ENCODE results near the gene SOX8. TPM values are rescaled to one million over a fixed set of nuclear protein-coding genes. Genes with fewer than 3 reads are reported as not detected.

Gene SOX8
- total RNA-seq, 1 experiment from 2014 or later, result 5.2 TPM

DNA sequence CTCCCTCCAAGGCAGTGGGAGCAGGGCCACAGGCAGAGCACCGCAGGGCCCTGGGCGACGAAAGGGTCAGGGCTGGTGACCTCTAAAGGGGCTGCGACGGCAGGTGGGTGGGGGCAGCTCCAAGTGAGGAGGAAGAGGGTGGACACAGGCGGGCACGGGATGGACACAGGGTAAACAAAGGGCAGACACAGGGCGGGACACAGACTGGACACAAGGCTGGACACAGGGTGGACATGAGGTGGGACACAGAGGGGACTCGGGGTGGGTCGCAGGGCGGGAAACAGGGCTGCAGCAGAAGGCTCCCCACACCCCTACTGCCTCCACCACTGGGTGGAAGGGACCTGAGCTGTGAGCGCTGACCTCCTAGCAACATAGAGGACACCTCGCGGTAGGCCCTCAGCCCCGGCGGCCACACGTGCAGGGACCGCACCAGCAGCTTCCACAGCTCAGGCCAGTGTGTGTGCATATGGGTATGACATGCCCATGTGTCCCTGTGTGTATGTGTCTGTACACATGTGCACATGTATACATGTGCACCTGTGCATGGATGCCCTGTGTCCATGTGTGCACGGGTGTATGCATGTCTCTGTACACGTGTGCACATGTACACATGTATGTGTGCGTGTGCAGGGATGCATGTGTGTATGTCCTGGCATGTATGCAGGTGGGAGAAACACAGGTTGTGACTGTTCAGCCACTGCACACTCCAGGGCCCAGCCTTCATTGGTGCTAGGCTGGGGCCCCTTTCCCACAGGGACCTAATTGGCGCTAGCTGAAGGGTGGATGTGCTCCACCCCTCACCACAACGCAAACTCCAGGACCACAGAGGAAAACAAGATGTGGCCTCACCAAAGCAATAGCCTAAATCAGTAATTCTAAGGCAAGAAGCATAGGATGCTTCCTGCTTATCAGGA lies 18.4 kb upstream of the SOX8 start:
- 0 out of 4 replicates have a peak, but pooled peaks cover 0 to 3% of the 10 kb centered on the region in 2 experiments for H3K36me3 ChIP-seq (ENCODE audit: control insufficient read depth in 1 of 2, insufficient read depth in 2 of 2, low read length in 2 of 2)
- intact Hi-C loops (cut with micrococcal nuclease), result no loop called here
- ATAC-seq (no peak), DNase-seq (ENCODE audit: low read depth, low spot score) (no peak)
- TF ChIP-seq SRF (IDR thresholded peaks at IDR 0.05; ENCODE audit: low read depth), result no peak
- TF ChIP-seq, protein P1, sequence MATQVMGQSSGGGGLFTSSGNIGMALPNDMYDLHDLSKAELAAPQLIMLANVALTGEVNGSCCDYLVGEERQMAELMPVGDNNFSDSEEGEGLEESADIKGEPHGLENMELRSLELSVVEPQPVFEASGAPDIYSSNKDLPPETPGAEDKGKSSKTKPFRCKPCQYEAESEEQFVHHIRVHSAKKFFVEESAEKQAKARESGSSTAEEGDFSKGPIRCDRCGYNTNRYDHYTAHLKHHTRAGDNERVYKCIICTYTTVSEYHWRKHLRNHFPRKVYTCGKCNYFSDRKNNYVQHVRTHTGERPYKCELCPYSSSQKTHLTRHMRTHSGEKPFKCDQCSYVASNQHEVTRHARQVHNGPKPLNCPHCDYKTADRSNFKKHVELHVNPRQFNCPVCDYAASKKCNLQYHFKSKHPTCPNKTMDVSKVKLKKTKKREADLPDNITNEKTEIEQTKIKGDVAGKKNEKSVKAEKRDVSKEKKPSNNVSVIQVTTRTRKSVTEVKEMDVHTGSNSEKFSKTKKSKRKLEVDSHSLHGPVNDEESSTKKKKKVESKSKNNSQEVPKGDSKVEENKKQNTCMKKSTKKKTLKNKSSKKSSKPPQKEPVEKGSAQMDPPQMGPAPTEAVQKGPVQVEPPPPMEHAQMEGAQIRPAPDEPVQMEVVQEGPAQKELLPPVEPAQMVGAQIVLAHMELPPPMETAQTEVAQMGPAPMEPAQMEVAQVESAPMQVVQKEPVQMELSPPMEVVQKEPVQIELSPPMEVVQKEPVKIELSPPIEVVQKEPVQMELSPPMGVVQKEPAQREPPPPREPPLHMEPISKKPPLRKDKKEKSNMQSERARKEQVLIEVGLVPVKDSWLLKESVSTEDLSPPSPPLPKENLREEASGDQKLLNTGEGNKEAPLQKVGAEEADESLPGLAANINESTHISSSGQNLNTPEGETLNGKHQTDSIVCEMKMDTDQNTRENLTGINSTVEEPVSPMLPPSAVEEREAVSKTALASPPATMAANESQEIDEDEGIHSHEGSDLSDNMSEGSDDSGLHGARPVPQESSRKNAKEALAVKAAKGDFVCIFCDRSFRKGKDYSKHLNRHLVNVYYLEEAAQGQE (IDR thresholded peaks at IDR 0.05; ENCODE audit: low read depth), result no peak
- H4K20me1 ChIP-seq (ENCODE audit: insufficient read depth), result no peaks in the 10 kb centered on the region
- no peak overlapping the region for H3K27ac ChIP-seq (ENCODE audit: low read depth, low read length)
- H3K4me1 ChIP-seq (ENCODE audit: control insufficient read depth in 1 of 2, insufficient read depth in 2 of 2, low read length in 2 of 2), result peaks cover 0 to under 1% of the 10 kb centered on the region in 2 experiments; a peak in 1 of 4 replicates
- no peaks in the 10 kb centered on the region for H3K9me2 ChIP-seq (ENCODE audit: insufficient read depth)
- ChIA-PET RAD21 (ENCODE audit: low non-redundant PET in 1 of 2, low total read pairs in 2 of 2, uncharacterized antibody in 2 of 2, unreplicated experiment in 2 of 2) (no interaction called here), CTCF (no interaction called here), POLR2A (no interaction called here)
- no peak overlapping the region for H2AFZ ChIP-seq (ENCODE audit: low read depth, low read length, poor library complexity, severe bottlenecking)
- H3K4me3 ChIP-seq (replicated peaks in 1 of 2; ENCODE audit: low read depth in 1 of 2, low read length in 2 of 2), result no peak overlapping the region
- H3K27me3 ChIP-seq (ENCODE audit: insufficient read depth, low read length), result no peaks in the 10 kb centered on the region
- no peaks in the 10 kb centered on the region; a peak in 1 of 4 replicates for H3K9me3 ChIP-seq (ENCODE audit: control insufficient read depth in 1 of 2, insufficient read depth in 1 of 2, low read depth in 1 of 2, low read length in 2 of 2)
- no peak overlapping the region for H3K4me2 ChIP-seq (ENCODE audit: low read length)
- no peak overlapping the region for H3K9ac ChIP-seq (ENCODE audit: low read length)
- no TSS peak for BruUV-seq (replicated peaks)
- H3K79me2 ChIP-seq (ENCODE audit: insufficient read depth, low read length), result no peaks in the 10 kb centered on the region

DNA sequence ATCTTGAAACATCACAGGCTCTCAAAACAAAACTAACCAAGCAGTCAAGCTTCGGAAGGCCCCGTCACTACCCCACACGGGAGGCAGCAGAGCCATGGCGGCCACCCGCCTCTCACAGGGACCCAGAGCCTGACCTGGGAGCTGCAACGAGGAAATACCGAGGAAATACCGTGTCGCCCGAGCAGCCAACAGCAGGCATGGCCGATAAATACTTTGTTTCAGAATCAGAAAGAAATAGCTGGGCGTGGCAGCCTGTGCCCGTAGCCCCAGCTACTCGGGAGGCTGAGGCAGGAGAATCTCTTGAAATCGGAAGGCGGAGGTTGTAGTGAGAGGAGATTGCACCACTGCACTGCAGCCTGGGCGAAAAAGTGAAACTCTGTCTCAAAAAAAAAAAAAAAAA lies 17.7 kb upstream of the SOX8 start:
- no peak for DNase-seq (ENCODE audit: low read depth, low spot score)
- ATAC-seq, result no peak
- ChIA-PET RAD21 (ENCODE audit: low non-redundant PET in 1 of 2, low total read pairs in 2 of 2, uncharacterized antibody in 2 of 2, unreplicated experiment in 2 of 2) (no interaction called here), POLR2A (no interaction called here), CTCF (no interaction called here)
- Histone ChIP-seq H3K9ac (ENCODE audit: low read length) (no peak overlapping the region), H3K9me2 (ENCODE audit: insufficient read depth) (no peaks in the 10 kb centered on the region), H3K9me3 (ENCODE audit: control insufficient read depth in 1 of 2, insufficient read depth in 1 of 2, low read depth in 1 of 2, low read length in 2 of 2) (no peaks in the 10 kb centered on the region; a peak in 1 of 4 replicates), H3K27ac (ENCODE audit: low read depth, low read length) (no peak overlapping the region), H3K4me2 (ENCODE audit: low read length) (no peak overlapping the region), H3K4me3 (replicated peaks in 1 of 2; ENCODE audit: low read depth in 1 of 2, low read length in 2 of 2) (no peak overlapping the region), H4K20me1 (ENCODE audit: insufficient read depth) (no peaks in the 10 kb centered on the region), H3K27me3 (ENCODE audit: insufficient read depth, low read length) (no peaks in the 10 kb centered on the region), H3K79me2 (ENCODE audit: insufficient read depth, low read length) (no peaks in the 10 kb centered on the region), H2AFZ (ENCODE audit: low read depth, low read length, poor library complexity, severe bottlenecking) (no peak overlapping the region), H3K4me1 (ENCODE audit: control insufficient read depth in 1 of 2, insufficient read depth in 2 of 2, low read length in 2 of 2) (peaks cover 5 to 7% of the 10 kb centered on the region in 2 experiments; a peak in 3 of 4 replicates), H3K36me3 (ENCODE audit: control insufficient read depth in 1 of 2, insufficient read depth in 2 of 2, low read length in 2 of 2) (peaks cover 0 to 7% of the 10 kb centered on the region in 2 experiments; a peak in 1 of 4 replicates)
- intact Hi-C loops (cut with micrococcal nuclease), result no loop called here
- BruUV-seq (replicated peaks), result no TSS peak
- TF ChIP-seq POLR2A (IDR thresholded peaks at IDR 0.05; ENCODE audit: borderline replicate concordance, extremely low read depth, insufficient read depth, insufficient read length) (no peak), POLR2AphosphoS5 (IDR thresholded peaks at IDR 0.05; ENCODE audit: low read depth, low read length) (no peak), CBX3 (IDR thresholded peaks at IDR 0.05; ENCODE audit: low read depth) (no peak), YY1 (IDR thresholded peaks at IDR 0.05; ENCODE audit: extremely low read depth, insufficient replicate concordance, low read depth, low read length) (no peak)
- TF ChIP-seq, protein P2, sequence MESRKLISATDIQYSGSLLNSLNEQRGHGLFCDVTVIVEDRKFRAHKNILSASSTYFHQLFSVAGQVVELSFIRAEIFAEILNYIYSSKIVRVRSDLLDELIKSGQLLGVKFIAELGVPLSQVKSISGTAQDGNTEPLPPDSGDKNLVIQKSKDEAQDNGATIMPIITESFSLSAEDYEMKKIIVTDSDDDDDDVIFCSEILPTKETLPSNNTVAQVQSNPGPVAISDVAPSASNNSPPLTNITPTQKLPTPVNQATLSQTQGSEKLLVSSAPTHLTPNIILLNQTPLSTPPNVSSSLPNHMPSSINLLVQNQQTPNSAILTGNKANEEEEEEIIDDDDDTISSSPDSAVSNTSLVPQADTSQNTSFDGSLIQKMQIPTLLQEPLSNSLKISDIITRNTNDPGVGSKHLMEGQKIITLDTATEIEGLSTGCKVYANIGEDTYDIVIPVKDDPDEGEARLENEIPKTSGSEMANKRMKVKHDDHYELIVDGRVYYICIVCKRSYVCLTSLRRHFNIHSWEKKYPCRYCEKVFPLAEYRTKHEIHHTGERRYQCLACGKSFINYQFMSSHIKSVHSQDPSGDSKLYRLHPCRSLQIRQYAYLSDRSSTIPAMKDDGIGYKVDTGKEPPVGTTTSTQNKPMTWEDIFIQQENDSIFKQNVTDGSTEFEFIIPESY (IDR thresholded peaks at IDR 0.05; ENCODE audit: extremely low read depth, insufficient replicate concordance, low read length), result no peak
- TF ChIP-seq, protein P3, sequence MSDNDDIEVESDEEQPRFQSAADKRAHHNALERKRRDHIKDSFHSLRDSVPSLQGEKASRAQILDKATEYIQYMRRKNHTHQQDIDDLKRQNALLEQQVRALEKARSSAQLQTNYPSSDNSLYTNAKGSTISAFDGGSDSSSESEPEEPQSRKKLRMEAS (IDR thresholded peaks at IDR 0.05), result no peak
- TF ChIP-seq, protein P4, sequence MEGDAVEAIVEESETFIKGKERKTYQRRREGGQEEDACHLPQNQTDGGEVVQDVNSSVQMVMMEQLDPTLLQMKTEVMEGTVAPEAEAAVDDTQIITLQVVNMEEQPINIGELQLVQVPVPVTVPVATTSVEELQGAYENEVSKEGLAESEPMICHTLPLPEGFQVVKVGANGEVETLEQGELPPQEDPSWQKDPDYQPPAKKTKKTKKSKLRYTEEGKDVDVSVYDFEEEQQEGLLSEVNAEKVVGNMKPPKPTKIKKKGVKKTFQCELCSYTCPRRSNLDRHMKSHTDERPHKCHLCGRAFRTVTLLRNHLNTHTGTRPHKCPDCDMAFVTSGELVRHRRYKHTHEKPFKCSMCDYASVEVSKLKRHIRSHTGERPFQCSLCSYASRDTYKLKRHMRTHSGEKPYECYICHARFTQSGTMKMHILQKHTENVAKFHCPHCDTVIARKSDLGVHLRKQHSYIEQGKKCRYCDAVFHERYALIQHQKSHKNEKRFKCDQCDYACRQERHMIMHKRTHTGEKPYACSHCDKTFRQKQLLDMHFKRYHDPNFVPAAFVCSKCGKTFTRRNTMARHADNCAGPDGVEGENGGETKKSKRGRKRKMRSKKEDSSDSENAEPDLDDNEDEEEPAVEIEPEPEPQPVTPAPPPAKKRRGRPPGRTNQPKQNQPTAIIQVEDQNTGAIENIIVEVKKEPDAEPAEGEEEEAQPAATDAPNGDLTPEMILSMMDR (IDR thresholded peaks at IDR 0.05 in 2 of 3, conservative IDR thresholded peaks at IDR 0.05 in 1 of 3; ENCODE audit: borderline replicate concordance in 1 of 3, insufficient read depth in 1 of 3, low read depth in 2 of 3, low read length in 2 of 3), result no peak
